ENCODE data around the gene SNU13.
"Not testable (repeated sequence)": the region's sequence is repeated elsewhere in the genome, so short reads cannot be mapped to it uniquely, and the experiment has no call there.

Gene SNU13

GRCh38 chr22:41664490-41664889, 24.2 kb downstream of the SNU13 start:
- H3K4me3 ChIP-seq (ENCODE audit: insufficient read length, low read depth): no peak overlapping the region
- TF ChIP-seq ZNF274 (IDR thresholded peaks at IDR 0.05; ENCODE audit: low read depth, low read length) (no peak), SUZ12 (IDR thresholded peaks at IDR 0.05; ENCODE audit: extremely low read depth, insufficient read depth, insufficient read length) (no peak), YY1 (IDR thresholded peaks at IDR 0.05; ENCODE audit: insufficient read depth, insufficient read length) (no peak)
- DNase-seq (ENCODE audit: low read depth, low spot score): no peak
- H3K9ac ChIP-seq (ENCODE audit: insufficient read length, low read depth): no peak overlapping the region
- peaks cover 51% of the 10 kb centered on the region for H3K36me3 ChIP-seq (ENCODE audit: insufficient read depth, insufficient read length, low read length)
- H3K9me3 ChIP-seq (ENCODE audit: insufficient read depth, low read length): no peaks in the 10 kb centered on the region
- H3K4me1 ChIP-seq (ENCODE audit: insufficient read depth, insufficient read length): no peaks in the 10 kb centered on the region
- no peaks in the 10 kb centered on the region for H3K27me3 ChIP-seq (ENCODE audit: insufficient read depth, insufficient read length)

DNA sequence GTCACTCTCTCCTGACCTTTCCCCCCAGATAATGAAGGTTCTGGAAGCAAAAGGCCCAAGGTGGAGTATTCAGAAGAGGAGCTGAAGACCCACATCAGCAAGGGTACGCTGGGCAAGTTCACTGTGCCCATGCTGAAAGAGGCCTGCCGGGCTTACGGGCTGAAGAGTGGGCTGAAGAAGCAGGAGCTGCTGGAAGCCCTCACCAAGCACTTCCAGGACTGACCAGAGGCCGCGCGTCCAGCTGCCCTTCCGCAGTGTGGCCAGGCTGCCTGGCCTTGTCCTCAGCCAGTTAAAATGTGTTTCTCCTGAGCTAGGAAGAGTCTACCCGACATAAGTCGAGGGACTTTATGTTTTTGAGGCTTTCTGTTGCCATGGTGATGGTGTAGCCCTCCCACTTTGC, 25.1 kb downstream of the SNU13 start:
- not testable (repeated sequence) for DNase-seq (ENCODE audit: low read depth, low spot score); H3K27me3 ChIP-seq (ENCODE audit: insufficient read depth, insufficient read length); H3K4me1 ChIP-seq (ENCODE audit: insufficient read depth, insufficient read length); H3K4me3 ChIP-seq (ENCODE audit: insufficient read length, low read depth); H3K9me3 ChIP-seq (ENCODE audit: insufficient read depth, low read length); H3K9ac ChIP-seq (ENCODE audit: insufficient read length, low read depth)
- peaks cover 60% of the 10 kb centered on the region for H3K36me3 ChIP-seq (ENCODE audit: insufficient read depth, insufficient read length, low read length)

DNA sequence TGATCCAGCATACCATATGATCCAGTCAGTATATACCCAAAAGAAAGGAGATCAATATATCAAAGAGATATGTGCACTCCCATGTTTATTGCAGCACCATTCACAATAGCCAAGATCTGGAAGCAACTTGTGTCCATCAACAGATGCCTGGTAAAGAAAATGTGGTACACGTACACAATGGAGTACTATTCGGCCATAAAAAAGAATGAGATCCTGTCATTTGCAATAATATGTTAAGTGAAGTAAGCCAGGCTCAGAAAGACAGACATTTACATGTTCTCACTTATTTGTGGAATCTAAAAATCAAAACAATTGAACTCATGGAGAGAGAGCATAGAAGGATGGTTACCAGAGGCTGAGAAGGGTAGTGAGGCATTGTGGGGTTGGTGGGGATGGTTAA, 27.0 kb downstream of the SNU13 start:
- Histone ChIP-seq H3K27me3 (ENCODE audit: insufficient read depth, insufficient read length) (no peaks in the 10 kb centered on the region), H3K9ac (ENCODE audit: insufficient read length, low read depth) (no peak overlapping the region), H3K4me3 (ENCODE audit: insufficient read length, low read depth) (no peak overlapping the region), H3K4me1 (ENCODE audit: insufficient read depth, insufficient read length) (no peaks in the 10 kb centered on the region), H3K36me3 (ENCODE audit: insufficient read depth, insufficient read length, low read length) (peaks cover 77% of the 10 kb centered on the region), H3K9me3 (ENCODE audit: insufficient read depth, low read length) (no peaks in the 10 kb centered on the region)
- DNase-seq (ENCODE audit: low read depth, low spot score): no peak
- TF ChIP-seq YY1 (IDR thresholded peaks at IDR 0.05; ENCODE audit: insufficient read depth, insufficient read length) (no peak), ZNF274 (IDR thresholded peaks at IDR 0.05; ENCODE audit: low read depth, low read length) (no peak), SUZ12 (IDR thresholded peaks at IDR 0.05; ENCODE audit: extremely low read depth, insufficient read depth, insufficient read length) (no peak)

DNA sequence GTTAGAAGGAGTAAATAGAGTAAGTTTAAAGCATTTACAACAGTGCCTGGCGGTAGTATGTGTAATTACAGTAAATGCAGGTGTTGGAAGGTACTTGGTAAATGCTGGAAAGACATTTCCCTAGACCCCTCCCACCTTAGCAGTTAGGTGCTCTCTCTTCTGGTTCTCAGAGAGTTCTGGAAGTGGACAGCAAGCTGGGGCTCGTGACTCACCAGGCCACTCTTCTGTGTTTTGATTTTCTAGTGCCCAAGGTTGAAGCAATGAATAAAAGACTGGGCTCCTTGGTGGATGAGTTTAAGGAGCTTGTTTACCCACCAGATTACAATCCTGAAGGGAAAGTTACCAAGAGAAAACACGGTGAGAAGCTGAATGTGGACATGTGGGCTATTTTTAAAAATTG, 27.6 kb downstream of the SNU13 start:
- H3K27me3 ChIP-seq (ENCODE audit: insufficient read depth, insufficient read length): no peaks in the 10 kb centered on the region
- H3K36me3 ChIP-seq (ENCODE audit: insufficient read depth, insufficient read length, low read length): peaks cover 81% of the 10 kb centered on the region
- H3K4me3 ChIP-seq (ENCODE audit: insufficient read length, low read depth): no peak overlapping the region
- TF ChIP-seq YY1 (IDR thresholded peaks at IDR 0.05; ENCODE audit: insufficient read depth, insufficient read length) (no peak), SUZ12 (IDR thresholded peaks at IDR 0.05; ENCODE audit: extremely low read depth, insufficient read depth, insufficient read length) (no peak), ZNF274 (IDR thresholded peaks at IDR 0.05; ENCODE audit: low read depth, low read length) (no peak)
- no peak overlapping the region for H3K9ac ChIP-seq (ENCODE audit: insufficient read length, low read depth)
- DNase-seq (ENCODE audit: low read depth, low spot score): no peak
- H3K4me1 ChIP-seq (ENCODE audit: insufficient read depth, insufficient read length): no peaks in the 10 kb centered on the region
- H3K9me3 ChIP-seq (ENCODE audit: insufficient read depth, low read length): no peaks in the 10 kb centered on the region

- Histone ChIP-seq H3K27me3 (ENCODE audit: insufficient read depth, insufficient read length) (no peaks in the 10 kb centered on the region), H3K36me3 (ENCODE audit: insufficient read depth, insufficient read length, low read length) (peaks cover 84% of the 10 kb centered on the region), H3K4me1 (ENCODE audit: insufficient read depth, insufficient read length) (no peaks in the 10 kb centered on the region), H3K4me3 (ENCODE audit: insufficient read length, low read depth) (no peak overlapping the region), H3K9me3 (ENCODE audit: insufficient read depth, low read length) (no peaks in the 10 kb centered on the region), H3K9ac (ENCODE audit: insufficient read length, low read depth) (no peak overlapping the region)
- TF ChIP-seq SUZ12 (IDR thresholded peaks at IDR 0.05; ENCODE audit: extremely low read depth, insufficient read depth, insufficient read length) (no peak), ZNF274 (IDR thresholded peaks at IDR 0.05; ENCODE audit: low read depth, low read length) (no peak), YY1 (IDR thresholded peaks at IDR 0.05; ENCODE audit: insufficient read depth, insufficient read length) (no peak)
- DNase-seq (ENCODE audit: low read depth, low spot score): no peak
Observed at GRCh38 chr22:41660416-41660815, 28.3 kb downstream of the SNU13 start.

DNA sequence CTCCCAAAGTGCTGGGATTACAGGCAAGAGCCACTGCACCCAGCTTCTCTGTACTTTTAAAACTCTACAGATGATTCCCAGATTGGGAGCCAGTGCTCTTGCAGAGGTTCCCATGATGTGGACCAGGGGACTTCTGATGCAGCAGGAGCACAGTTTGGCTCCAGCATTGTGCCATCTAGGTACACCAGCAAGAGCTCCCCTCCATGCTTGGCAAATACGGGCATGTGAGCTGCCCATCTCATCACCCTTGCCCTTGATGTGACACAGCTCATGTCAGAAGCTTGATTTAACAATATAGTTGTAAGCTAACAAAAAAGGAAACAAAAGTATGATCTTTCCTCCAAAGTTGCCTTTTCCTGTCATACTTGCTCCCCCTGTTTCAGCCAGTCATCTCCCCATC, 28.7 kb downstream of the SNU13 start:
- no peaks in the 10 kb centered on the region for H3K9me3 ChIP-seq (ENCODE audit: insufficient read depth, low read length)
- no peak for DNase-seq (ENCODE audit: low read depth, low spot score)
- peaks cover 81% of the 10 kb centered on the region for H3K36me3 ChIP-seq (ENCODE audit: insufficient read depth, insufficient read length, low read length)
- H3K4me3 ChIP-seq (ENCODE audit: insufficient read length, low read depth): no peak overlapping the region
- H3K27me3 ChIP-seq (ENCODE audit: insufficient read depth, insufficient read length): no peaks in the 10 kb centered on the region
- no peaks in the 10 kb centered on the region for H3K4me1 ChIP-seq (ENCODE audit: insufficient read depth, insufficient read length)
- H3K9ac ChIP-seq (ENCODE audit: insufficient read length, low read depth): no peak overlapping the region
- no peak for TF ChIP-seq SUZ12 (IDR thresholded peaks at IDR 0.05; ENCODE audit: extremely low read depth, insufficient read depth, insufficient read length)
- no peak for TF ChIP-seq ZNF274 (IDR thresholded peaks at IDR 0.05; ENCODE audit: low read depth, low read length)
- no peak for TF ChIP-seq YY1 (IDR thresholded peaks at IDR 0.05; ENCODE audit: insufficient read depth, insufficient read length)

- Histone ChIP-seq H3K4me3 (ENCODE audit: insufficient read length, low read depth) (no peak overlapping the region), H3K36me3 (ENCODE audit: insufficient read depth, insufficient read length, low read length) (peaks cover 86% of the 10 kb centered on the region)
- TF ChIP-seq SUZ12 (IDR thresholded peaks at IDR 0.05; ENCODE audit: extremely low read depth, insufficient read depth, insufficient read length) (no peak), YY1 (IDR thresholded peaks at IDR 0.05; ENCODE audit: insufficient read depth, insufficient read length) (no peak), ZNF274 (IDR thresholded peaks at IDR 0.05; ENCODE audit: low read depth, low read length) (no peak)
Observed at GRCh38 chr22:41658869-41659268, 29.8 kb downstream of the SNU13 start.

GRCh38 chr22:41657709-41658108, 31.0 kb downstream of the SNU13 start:
- no peak for TF ChIP-seq YY1 (IDR thresholded peaks at IDR 0.05; ENCODE audit: insufficient read depth, insufficient read length)
- TF ChIP-seq ZNF274 (IDR thresholded peaks at IDR 0.05; ENCODE audit: low read depth, low read length): no peak
- no peak for TF ChIP-seq SUZ12 (IDR thresholded peaks at IDR 0.05; ENCODE audit: extremely low read depth, insufficient read depth, insufficient read length)
- Histone ChIP-seq H3K4me1 (ENCODE audit: insufficient read depth, insufficient read length) (no peaks in the 10 kb centered on the region), H3K27me3 (ENCODE audit: insufficient read depth, insufficient read length) (no peaks in the 10 kb centered on the region), H3K9ac (ENCODE audit: insufficient read length, low read depth) (no peak overlapping the region), H3K4me3 (ENCODE audit: insufficient read length, low read depth) (no peak overlapping the region), H3K36me3 (ENCODE audit: insufficient read depth, insufficient read length, low read length) (peaks cover 88% of the 10 kb centered on the region), H3K9me3 (ENCODE audit: insufficient read depth, low read length) (no peaks in the 10 kb centered on the region)
- DNase-seq (ENCODE audit: low read depth, low spot score): no peak

More at GRCh38 chr22:41658869-41659268, 29.8 kb downstream of the SNU13 start:
- no peaks in the 10 kb centered on the region for H3K27me3 ChIP-seq (ENCODE audit: insufficient read depth, insufficient read length)
- no peaks in the 10 kb centered on the region for H3K9me3 ChIP-seq (ENCODE audit: insufficient read depth, low read length)
- no peak for DNase-seq (ENCODE audit: low read depth, low spot score)
- H3K9ac ChIP-seq (ENCODE audit: insufficient read length, low read depth): no peak overlapping the region
- H3K4me1 ChIP-seq (ENCODE audit: insufficient read depth, insufficient read length): no peaks in the 10 kb centered on the region
